ENCODE results near the gene BTG3. TPM values are rescaled to one million over a fixed set of nuclear protein-coding genes. Genes with fewer than 3 reads are reported as not detected.

BTG3 gene
- total and polyA plus RNA-seq, 10 of the 15 experiments (the other 5 are each of a cell fraction or from before 2014, with no cell fraction given) = 15.7 to 74.4 (median 34.8) TPM

DNA sequence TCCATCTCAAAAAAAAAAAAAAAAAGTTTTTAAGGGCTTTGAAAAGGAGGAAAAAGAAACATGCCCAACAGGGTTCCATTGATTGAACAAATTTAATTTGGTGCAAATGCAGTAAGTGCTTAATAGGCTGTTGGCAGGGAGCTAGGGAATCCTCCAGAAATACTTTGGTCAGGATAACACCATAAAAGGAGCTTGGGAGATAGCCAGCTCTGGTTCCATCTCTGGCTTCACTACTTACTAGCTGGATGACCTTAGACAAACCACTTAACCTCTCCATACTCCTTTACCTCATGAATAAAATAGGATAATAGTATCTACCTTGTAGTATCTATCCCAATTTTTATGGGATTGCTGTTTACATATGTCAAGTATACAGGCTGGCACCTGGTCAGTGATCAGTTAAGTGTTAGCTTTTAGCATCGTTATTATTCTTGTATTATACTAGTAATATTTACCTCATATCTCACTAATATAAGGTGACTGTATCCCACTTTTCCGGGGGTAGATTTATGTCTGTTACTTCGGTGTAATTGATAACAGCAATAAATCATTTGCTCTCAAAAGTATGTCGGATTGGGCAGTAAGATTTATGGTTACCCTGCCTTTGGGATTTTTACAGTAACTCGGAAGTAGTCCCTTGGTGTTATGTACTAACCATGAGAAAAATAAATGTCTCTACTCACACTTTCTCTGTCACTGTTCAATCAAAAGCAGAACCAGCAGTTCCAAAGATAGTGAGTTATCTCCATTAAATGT lies 36.4 kb downstream of the BTG3 start (continued):
- TF ChIP-seq, protein P1, sequence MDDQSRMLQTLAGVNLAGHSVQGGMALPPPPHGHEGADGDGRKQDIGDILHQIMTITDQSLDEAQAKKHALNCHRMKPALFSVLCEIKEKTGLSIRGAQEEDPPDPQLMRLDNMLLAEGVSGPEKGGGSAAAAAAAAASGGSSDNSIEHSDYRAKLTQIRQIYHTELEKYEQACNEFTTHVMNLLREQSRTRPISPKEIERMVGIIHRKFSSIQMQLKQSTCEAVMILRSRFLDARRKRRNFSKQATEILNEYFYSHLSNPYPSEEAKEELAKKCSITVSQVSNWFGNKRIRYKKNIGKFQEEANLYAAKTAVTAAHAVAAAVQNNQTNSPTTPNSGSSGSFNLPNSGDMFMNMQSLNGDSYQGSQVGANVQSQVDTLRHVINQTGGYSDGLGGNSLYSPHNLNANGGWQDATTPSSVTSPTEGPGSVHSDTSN (IDR thresholded peaks at IDR 0.05; ENCODE audit: insufficient replicate concordance, low read depth, low read length) = no peak
- TF ChIP-seq, protein P2, sequence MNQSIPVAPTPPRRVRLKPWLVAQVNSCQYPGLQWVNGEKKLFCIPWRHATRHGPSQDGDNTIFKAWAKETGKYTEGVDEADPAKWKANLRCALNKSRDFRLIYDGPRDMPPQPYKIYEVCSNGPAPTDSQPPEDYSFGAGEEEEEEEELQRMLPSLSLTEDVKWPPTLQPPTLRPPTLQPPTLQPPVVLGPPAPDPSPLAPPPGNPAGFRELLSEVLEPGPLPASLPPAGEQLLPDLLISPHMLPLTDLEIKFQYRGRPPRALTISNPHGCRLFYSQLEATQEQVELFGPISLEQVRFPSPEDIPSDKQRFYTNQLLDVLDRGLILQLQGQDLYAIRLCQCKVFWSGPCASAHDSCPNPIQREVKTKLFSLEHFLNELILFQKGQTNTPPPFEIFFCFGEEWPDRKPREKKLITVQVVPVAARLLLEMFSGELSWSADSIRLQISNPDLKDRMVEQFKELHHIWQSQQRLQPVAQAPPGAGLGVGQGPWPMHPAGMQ (IDR thresholded peaks at IDR 0.05; ENCODE audit: borderline replicate concordance) = no peak
- TF ChIP-seq ZNF384 (IDR thresholded peaks at IDR 0.05; ENCODE audit: borderline replicate concordance, low read depth, low read length) (no peak), HCFC1 (IDR thresholded peaks at IDR 0.05; ENCODE audit: low read length) (no peak), CHD2 (IDR thresholded peaks at IDR 0.05; ENCODE audit: borderline replicate concordance, low read depth, low read length) (no peak), ZNF24 (IDR thresholded peaks at IDR 0.05) (no peak), TBL1XR1 (IDR thresholded peaks at IDR 0.05; ENCODE audit: low read depth, low read length) (no peak), SIN3A (IDR thresholded peaks at IDR 0.05; ENCODE audit: low read depth, low read length) (no peak)

DNA sequence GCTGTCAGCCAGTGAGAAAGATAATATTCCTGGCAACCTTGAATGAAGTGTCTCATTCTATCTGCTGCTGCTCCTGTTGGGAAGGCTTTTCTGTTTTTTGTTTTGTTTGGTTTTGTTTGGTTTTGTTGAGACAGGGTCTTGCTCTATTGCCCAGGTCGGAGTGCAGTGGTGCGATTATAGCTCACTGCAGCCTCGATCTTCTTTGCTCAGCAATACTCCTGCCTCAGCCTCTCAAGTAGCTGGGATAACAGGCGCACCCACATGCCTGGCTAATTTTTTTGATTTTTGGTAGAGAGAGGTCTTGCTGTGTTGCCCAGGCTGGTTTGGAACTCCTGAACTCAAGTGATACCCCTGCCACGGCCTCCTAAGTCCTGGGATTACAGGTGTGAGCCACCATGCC lies 37.6 kb downstream of the BTG3 start:
- no peaks in the 10 kb centered on the region for H3K27me3 ChIP-seq (replicated peaks in 1 of 2; ENCODE audit: control insufficient read depth in 2 of 2, insufficient read depth in 2 of 2, low read length in 1 of 2)
- ATAC-seq = no peak
- no peak for DNase-seq (ENCODE audit: low read depth, low spot score)
- no peaks in the 10 kb centered on the region for H3K79me2 ChIP-seq (ENCODE audit: control insufficient read depth, insufficient read depth, low read length)
- no peaks in the 10 kb centered on the region for H3K9me3 ChIP-seq (replicated peaks; ENCODE audit: control insufficient read depth, insufficient read depth, low read length)
- no peaks in the 10 kb centered on the region for H3K4me1 ChIP-seq (ENCODE audit: control insufficient read depth, insufficient read depth, low read length)
- ChIA-PET POLR2A (no interaction called here), SMC1A (ENCODE audit: uncharacterized antibody, unreplicated experiment) (no interaction called here), CTCF (interaction anchor here (0.6 kb wide), 1 partner anchor 9 kb away, joined by 3 read pairs; no protein-coding TSS in a partner anchor), RAD21 (ENCODE audit: unreplicated experiment) (no interaction called here)
- FAIRE-seq = no peak
- in situ Hi-C loops (cut with MboI) = no loop called here
- no peak overlapping the region for H2AFZ ChIP-seq (ENCODE audit: control insufficient read depth, low read depth, low read length)
- no peak overlapping the region for H3K4me2 ChIP-seq (ENCODE audit: control insufficient read depth, insufficient read depth)
- no peaks in the 10 kb centered on the region for H3K36me3 ChIP-seq (ENCODE audit: control insufficient read depth in 2 of 2, insufficient read depth in 2 of 2, low read length in 1 of 2)
- WGBS (ENCODE audit: insufficient coverage, insufficient replicate concordance, low lambda C conversion rate, missing lambda C conversion rate) = 16% methylated on average over 5 of the region's 5 CpGs
- H4K20me1 ChIP-seq (ENCODE audit: control insufficient read depth, insufficient read depth) = no peaks in the 10 kb centered on the region
- intact Hi-C loops (cut with micrococcal nuclease; ENCODE audit: unreplicated experiment) = no loop called here
- H3K4me3 ChIP-seq = no peak overlapping the region
- no peak overlapping the region for H3K27ac ChIP-seq (ENCODE audit: control insufficient read depth, insufficient read depth)
- BruUV-seq (replicated peaks) = no TSS peak
- no peak overlapping the region for H3K9ac ChIP-seq (ENCODE audit: control insufficient read depth, insufficient read depth, low read length)
- TF ChIP-seq CBX3 (IDR thresholded peaks at IDR 0.05; ENCODE audit: borderline replicate concordance, low read depth) (no peak), STAT3 (IDR thresholded peaks at IDR 0.05; ENCODE audit: low read depth, low read length) (no peak), CREB1 (IDR thresholded peaks at IDR 0.05; ENCODE audit: low read depth) (no peak), HCFC1 (IDR thresholded peaks at IDR 0.05; ENCODE audit: low read length) (no peak)
- TF ChIP-seq, protein P3, sequence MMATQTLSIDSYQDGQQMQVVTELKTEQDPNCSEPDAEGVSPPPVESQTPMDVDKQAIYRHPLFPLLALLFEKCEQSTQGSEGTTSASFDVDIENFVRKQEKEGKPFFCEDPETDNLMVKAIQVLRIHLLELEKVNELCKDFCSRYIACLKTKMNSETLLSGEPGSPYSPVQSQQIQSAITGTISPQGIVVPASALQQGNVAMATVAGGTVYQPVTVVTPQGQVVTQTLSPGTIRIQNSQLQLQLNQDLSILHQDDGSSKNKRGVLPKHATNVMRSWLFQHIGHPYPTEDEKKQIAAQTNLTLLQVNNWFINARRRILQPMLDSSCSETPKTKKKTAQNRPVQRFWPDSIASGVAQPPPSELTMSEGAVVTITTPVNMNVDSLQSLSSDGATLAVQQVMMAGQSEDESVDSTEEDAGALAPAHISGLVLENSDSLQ (IDR thresholded peaks at IDR 0.05) = no peak
- TF ChIP-seq, protein P4, sequence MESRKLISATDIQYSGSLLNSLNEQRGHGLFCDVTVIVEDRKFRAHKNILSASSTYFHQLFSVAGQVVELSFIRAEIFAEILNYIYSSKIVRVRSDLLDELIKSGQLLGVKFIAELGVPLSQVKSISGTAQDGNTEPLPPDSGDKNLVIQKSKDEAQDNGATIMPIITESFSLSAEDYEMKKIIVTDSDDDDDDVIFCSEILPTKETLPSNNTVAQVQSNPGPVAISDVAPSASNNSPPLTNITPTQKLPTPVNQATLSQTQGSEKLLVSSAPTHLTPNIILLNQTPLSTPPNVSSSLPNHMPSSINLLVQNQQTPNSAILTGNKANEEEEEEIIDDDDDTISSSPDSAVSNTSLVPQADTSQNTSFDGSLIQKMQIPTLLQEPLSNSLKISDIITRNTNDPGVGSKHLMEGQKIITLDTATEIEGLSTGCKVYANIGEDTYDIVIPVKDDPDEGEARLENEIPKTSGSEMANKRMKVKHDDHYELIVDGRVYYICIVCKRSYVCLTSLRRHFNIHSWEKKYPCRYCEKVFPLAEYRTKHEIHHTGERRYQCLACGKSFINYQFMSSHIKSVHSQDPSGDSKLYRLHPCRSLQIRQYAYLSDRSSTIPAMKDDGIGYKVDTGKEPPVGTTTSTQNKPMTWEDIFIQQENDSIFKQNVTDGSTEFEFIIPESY (IDR thresholded peaks at IDR 0.05) = no peak
- TF ChIP-seq, protein P5, sequence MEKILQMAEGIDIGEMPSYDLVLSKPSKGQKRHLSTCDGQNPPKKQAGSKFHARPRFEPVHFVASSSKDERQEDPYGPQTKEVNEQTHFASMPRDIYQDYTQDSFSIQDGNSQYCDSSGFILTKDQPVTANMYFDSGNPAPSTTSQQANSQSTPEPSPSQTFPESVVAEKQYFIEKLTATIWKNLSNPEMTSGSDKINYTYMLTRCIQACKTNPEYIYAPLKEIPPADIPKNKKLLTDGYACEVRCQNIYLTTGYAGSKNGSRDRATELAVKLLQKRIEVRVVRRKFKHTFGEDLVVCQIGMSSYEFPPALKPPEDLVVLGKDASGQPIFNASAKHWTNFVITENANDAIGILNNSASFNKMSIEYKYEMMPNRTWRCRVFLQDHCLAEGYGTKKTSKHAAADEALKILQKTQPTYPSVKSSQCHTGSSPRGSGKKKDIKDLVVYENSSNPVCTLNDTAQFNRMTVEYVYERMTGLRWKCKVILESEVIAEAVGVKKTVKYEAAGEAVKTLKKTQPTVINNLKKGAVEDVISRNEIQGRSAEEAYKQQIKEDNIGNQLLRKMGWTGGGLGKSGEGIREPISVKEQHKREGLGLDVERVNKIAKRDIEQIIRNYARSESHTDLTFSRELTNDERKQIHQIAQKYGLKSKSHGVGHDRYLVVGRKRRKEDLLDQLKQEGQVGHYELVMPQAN (conservative IDR thresholded peaks at IDR 0.05) = no peak

All from GM12878 (cell line).